MM.1S (cell line): ENCODE results near the gene FAM47E.

ENCODE experiments used
- EZH2phosphoT487 ChIP-seq: fragments of 300-600 bp; sonication (generic); IDR thresholded peaks from 2 replicates; pipeline ENCODE4 v1.6.1; 2018; ENCODE audit warnings: antibody characterized with exemption, low read length
- TF ChIP-seq, protein P1 (sequence below): fragments of 300-600 bp; sonication (generic); IDR thresholded peaks from 2 replicates; pipeline ENCODE4 v1.5.1; 2016; ENCODE audit warnings: antibody characterized with exemption, low read length, mixed read lengths

DNA sequence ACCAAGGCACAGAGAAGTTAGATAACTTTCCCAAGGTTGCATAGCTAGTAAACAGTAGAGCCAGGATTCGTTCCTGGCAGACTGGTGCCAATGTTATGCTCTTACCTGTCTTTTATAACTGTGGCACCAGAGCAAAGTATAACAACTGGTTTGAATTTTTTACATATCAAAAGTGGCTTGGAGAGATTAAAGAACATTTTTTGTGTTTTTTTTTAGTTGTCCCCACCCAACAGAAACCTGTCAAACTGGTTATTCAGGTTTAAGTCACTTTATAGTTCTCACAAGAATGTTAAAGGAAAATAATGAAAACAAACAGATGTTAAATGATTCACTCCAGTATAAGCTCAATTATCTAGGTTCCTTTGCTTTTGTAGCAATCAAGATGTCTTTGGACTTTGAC, 15.6 kb upstream of the FAM47E start:
- TF ChIP-seq, protein P1, sequence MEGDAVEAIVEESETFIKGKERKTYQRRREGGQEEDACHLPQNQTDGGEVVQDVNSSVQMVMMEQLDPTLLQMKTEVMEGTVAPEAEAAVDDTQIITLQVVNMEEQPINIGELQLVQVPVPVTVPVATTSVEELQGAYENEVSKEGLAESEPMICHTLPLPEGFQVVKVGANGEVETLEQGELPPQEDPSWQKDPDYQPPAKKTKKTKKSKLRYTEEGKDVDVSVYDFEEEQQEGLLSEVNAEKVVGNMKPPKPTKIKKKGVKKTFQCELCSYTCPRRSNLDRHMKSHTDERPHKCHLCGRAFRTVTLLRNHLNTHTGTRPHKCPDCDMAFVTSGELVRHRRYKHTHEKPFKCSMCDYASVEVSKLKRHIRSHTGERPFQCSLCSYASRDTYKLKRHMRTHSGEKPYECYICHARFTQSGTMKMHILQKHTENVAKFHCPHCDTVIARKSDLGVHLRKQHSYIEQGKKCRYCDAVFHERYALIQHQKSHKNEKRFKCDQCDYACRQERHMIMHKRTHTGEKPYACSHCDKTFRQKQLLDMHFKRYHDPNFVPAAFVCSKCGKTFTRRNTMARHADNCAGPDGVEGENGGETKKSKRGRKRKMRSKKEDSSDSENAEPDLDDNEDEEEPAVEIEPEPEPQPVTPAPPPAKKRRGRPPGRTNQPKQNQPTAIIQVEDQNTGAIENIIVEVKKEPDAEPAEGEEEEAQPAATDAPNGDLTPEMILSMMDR, result no peak
- TF ChIP-seq EZH2phosphoT487, result no peak
